Embryonic facial prominence (tissue), 1 donor: ENCODE results near the gene ZNF467.

ENCODE experiments used
- DNase-seq: peaks from one replicate; pipeline ENCODE4 v3.0.0-alpha.2; 2016; ENCODE audit errors: extremely low spot score

ZNF467 gene, protein sequence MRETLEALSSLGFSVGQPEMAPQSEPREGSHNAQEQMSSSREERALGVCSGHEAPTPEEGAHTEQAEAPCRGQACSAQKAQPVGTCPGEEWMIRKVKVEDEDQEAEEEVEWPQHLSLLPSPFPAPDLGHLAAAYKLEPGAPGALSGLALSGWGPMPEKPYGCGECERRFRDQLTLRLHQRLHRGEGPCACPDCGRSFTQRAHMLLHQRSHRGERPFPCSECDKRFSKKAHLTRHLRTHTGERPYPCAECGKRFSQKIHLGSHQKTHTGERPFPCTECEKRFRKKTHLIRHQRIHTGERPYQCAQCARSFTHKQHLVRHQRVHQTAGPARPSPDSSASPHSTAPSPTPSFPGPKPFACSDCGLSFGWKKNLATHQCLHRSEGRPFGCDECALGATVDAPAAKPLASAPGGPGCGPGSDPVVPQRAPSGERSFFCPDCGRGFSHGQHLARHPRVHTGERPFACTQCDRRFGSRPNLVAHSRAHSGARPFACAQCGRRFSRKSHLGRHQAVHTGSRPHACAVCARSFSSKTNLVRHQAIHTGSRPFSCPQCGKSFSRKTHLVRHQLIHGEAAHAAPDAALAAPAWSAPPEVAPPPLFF

DNA sequence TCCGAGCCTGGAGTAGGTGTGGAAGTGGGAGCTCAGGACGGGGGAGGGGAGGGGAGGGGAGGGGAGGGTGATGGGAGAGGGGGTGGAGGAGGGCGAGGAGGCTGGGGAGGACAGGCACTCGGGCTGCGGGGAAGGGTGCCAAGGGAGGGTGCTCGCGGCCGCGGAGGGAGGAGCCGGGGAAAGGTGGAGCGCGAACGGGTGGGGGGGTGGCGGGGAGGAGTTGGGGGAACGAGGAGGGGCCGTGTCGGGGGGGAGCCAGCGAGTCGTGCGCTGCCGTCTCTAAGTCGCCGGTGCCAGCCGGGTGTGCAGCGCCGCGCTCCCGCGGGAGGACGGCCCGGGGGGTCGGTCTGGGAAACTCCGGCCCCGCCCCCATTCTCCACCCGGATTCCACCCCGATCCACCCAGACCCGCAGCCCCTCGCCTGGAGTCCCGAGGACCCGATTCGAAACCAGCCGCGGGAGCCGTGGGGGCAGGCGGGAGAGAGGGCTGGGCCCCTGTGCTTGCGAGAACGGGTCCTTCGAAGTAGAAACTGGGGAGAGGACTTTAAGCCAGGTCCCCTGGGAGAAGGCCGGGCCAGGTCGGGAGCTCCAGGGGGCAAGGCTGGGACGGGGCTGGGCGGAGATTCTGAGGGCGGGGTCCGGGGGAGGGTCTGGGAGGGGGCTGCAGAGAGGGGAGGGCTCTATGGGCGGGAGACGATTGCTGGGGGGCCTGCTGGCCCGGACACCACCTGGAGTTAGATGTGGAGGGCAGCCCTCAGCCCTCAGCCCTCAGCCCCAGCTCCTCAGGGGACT is at the start of gene ZNF467:
TSS of gene ZNF467 (minus strand) at position 143 of the 791 bp plus-strand sequence. CDS start 2,556 bp downstream, outside the sequence.
- DNase-seq = peak; percentile 40

DNA sequence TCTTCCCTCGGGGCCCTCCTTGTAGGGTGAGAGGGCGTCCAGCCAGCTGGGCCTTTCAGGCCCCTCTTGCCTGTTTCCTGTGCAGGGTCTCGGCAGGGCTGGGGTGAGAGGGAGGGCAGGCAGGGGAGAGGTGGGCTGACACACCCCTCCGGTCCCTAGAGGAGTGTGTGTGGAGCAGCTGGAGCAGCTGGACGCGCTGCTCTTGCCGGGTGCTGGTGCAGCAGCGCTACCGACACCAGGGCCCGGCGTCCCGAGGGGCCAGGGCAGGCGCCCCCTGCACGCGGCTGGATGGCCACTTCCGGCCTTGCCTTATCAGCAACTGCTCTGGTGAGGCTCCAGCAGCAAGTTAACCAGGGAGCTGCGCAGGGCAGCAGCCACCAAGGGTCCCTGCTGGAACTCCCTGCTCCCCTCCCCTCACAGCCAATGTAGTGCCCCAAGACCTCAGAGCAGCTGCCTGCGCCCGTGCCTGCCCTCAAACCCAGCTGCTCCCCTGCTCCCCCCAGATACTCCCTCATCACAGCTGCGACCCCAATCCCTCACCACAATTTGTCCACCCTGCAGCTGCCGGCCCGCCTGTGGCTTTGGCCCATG is 49.1 kb upstream of the ZNF467 start:
- DNase-seq = no peak

DNA sequence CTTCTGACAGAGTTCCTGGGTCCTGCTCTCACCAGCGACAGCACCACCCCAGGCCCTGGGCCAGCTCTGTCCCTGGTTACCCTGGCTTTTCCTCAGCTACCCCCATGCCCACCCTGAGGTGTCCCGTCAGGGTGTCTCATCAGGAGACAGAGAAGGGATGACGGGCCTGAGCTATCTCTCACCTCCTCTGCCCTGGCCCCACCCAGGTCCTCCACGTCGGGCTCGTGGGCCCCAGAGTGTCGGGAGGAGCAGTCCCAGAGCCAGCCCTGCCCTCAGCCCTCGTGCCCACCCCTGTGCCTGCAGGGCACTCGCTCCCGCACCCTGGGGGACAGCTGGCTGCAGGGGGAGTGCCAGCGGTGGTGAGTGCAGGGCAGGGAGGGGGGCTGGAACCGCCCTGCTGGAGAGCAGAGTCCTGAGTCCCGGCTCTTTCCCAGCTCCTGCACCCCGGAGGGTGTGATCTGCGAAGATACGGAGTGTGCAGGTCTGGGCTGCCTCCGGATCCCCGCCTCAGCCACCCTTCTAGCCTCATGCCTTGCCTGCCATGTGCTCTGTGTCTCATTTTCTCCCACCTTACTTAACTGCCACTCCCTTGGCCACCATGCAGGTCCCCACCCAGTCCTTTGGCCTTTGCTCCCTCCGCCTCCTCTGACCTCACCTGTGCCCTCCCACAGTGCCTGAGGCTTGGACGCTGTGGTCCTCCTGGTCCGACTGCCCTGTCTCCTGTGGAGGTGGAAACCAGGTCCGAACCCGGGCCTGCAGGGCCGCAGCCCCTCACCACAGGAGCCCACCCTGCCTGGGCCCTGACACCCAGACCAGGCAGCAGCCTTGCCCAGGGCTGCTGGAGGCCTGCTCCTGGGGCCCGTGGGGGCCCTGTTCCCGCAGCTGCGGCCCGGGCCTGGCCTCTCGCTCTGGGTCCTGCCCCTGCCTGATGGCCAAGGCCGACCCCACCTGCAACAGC is 48.1 kb upstream of the ZNF467 start:
- no peak for DNase-seq

GRCh38 chr7:149820622-149821190 is 47.3 kb upstream of the ZNF467 start:
- DNase-seq = no peak

GRCh38 chr7:149819961-149820340 is 46.6 kb upstream of the ZNF467 start:
- DNase-seq = no peak

DNA sequence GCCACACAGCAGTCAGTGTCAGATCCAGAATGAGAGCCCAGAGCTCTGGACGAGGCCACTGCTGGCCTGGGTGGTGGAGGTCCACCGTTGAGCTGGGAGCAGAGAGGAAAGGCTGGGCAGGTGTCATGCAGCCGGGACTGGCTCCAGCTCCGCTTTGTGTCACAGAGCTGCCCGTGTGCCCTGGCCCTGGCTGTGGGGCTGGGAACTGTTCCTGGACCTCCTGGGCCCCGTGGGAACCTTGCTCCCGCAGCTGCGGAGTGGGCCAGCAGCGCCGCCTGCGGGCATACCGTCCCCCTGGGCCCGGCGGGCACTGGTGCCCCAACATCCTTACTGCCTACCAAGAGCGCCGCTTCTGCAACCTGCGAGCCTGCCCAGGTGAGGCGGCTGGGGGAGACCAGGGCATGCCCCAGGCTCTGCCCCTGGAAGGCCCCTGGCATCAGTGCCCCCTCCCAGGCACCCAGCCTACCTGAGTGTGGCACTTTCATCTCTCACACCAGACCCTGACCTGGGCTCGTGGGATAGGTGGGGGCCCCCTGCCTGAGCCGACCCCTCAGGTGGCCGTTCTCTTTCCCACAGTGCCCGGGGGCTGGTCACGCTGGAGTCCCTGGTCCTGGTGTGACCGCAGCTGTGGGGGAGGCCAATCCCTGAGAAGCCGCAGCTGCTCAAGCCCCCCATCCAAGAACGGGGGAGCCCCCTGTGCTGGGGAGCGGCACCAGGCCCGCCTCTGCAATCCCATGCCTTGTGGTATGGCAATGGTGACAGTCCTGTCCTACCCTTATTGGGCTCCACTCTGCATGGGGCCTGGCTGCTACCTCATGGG is 46.0 kb upstream of the ZNF467 start:
- DNase-seq = no peak

DNA sequence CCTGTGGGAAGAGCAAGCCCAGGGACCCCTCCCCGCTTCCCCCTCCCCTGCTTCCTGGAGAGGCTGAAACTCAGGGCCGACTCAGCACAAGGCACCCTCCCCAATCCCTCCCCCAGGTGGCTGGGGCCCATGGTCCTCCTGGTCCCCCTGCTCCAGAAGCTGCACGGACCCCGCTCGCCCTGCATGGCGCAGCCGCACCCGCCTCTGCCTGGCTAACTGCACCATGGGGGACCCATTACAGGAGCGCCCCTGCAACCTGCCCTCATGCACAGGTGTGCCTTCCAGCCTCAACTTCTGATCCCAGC is 45.1 kb upstream of the ZNF467 start:
- no peak for DNase-seq

GRCh38 chr7:149817836-149818535 is 44.6 kb upstream of the ZNF467 start:
- no peak for DNase-seq

DNA sequence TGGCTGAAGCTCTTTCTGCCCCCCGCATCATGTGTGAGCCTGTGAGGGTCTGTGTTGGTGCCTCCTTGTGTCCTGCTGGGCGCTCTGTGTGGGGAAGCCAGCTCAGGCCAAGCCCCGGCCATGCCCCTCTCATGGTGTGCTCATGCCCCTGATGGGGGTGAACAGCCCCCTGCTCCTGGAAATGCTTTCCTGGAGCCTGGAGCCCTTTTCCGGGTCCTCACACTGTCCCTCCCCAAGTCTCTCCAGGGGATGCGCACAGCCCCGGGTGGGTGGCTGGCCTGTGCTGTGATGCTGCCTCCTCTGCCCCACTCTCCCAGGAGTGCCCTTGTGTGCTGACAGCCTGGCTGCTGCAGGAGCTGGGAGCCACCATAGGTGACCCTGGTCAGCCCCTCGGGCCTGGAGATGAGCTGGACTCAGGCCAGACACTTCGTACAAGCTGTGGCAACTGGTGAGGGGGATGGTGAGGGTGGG is 43.9 kb upstream of the ZNF467 start:
- DNase-seq = no peak

- DNase-seq = no peak
Observed at GRCh38 chr7:149816794-149817193, 43.4 kb upstream of the ZNF467 start.

GRCh38 chr7:149816267-149816751 is 42.9 kb upstream of the ZNF467 start:
- DNase-seq = no peak

DNA sequence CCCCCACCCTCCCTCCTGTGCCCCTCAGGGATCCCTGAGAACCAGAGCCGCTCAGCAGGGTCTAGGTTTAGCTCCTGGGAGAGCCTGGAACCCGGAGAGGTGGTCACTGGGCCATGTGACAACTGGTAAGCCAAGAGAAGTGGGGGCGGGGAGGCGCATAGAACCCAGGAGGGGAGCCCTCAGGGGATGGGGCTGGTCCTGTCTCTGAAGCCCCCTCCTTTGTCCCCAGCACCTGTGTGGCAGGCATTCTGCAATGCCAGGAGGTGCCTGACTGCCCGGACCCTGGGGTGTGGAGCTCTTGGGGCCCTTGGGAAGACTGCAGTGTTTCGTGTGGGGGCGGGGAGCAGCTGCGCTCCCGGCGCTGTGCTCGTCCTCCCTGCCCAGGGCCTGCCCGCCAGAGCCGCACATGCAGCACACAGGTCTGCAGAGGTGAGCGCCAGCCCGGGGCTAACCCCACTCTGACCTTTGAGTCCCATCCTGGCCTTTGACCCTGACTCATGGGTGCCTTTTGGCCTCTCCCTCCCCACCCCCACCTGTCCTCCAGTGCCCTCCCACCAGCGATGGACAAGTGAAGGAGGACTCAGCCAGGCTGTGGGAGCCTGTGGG is 42.4 kb upstream of the ZNF467 start:
- no peak for DNase-seq

DNA sequence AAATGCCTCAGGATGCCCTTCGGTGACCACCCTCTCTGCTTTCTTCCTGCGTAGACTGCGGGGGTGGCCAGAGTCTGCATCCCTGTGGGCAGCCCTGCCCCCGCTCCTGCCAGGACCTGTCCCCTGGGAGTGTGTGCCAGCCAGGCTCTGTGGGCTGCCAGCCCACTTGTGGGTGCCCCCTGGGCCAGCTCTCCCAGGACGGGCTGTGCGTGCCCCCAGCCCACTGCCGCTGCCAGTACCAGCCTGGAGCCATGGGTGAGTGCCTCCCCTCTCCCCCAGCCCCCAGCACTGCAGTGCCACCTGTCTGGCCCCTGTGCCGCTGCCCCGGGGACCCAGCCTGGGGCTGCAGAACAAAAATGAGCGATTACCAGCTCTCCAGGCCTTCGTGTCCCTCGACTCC is 41.7 kb upstream of the ZNF467 start:
- no peak for DNase-seq

DNA sequence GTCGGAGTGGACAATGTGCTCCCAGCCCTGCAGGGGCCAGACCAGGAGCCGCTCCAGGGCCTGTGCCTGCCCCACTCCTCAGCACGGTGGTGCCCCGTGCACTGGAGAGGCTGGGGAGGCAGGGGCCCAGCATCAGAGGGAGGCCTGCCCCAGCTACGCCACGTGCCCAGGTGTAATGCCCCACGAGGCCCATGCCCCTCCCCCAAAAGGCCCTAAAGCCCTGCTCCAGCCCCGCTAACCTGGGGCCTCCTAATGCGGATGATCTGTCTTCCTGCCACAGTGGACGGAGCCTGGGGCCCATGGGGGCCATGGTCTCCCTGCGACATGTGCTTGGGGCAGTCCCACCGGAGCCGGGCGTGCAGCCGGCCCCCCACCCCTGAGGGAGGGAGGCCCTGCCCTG is 41.1 kb upstream of the ZNF467 start:
- no peak for DNase-seq

- no peak for DNase-seq
Observed at GRCh38 chr7:149813254-149814035, 40.1 kb upstream of the ZNF467 start.

GRCh38 chr7:149811831-149812490 is 38.6 kb upstream of the ZNF467 start:
- no peak for DNase-seq

GRCh38 chr7:149811221-149811620 is 37.8 kb upstream of the ZNF467 start:
- no peak for DNase-seq
